Osteoblast (primary cell): ENCODE data around the gene KIF12. TPM values are rescaled to one million over a fixed set of nuclear protein-coding genes. Genes with fewer than 3 reads are reported as not detected.

Experiments
- DNase-seq: peaks from one replicate; pipeline ENCODE4 v3.0.0; 2011; ENCODE audit warnings: low spot score, mixed read lengths; ENCODE audit not compliant: insufficient read length; ENCODE audit errors: missing footprints
- H2AFZ ChIP-seq: 2 replicates; pipeline ENCODE4 v1.6.0; 2011; ENCODE audit warnings: mild to moderate bottlenecking, low read length
- H3K27ac ChIP-seq: 2 replicates; pipeline ENCODE4 v1.5.1; 2011; ENCODE audit warnings: mild to moderate bottlenecking, low read depth, low read length, moderate library complexity
- H3K27me3 ChIP-seq: 2 replicates; pipeline ENCODE4 v1.6.0; 2012; ENCODE audit warnings: mild to moderate bottlenecking, control low read depth, inconsistent platforms, low read length, moderate library complexity; ENCODE audit not compliant: insufficient read depth
- H3K36me3 ChIP-seq: 2 replicates; pipeline ENCODE4 v1.5.1; 2011; ENCODE audit warnings: mild to moderate bottlenecking, low read length, control low read depth, moderate library complexity; ENCODE audit not compliant: insufficient read depth
- H3K4me1 ChIP-seq: 2 replicates; pipeline ENCODE4 v1.5.1; 2011; ENCODE audit warnings: mild to moderate bottlenecking, low read length, control low read depth, moderate library complexity; ENCODE audit not compliant: insufficient read depth
- H3K4me2 ChIP-seq: 2 replicates; pipeline ENCODE4 v1.6.0; 2011; ENCODE audit warnings: mild to moderate bottlenecking, low read length; ENCODE audit not compliant: insufficient read depth
- H3K4me3 ChIP-seq: fragments of 200-600 bp; sonication (generic); 3 replicates; pipeline ENCODE4 v1.5.1; 2012; ENCODE audit warnings: mild to moderate bottlenecking, low read length, inconsistent platforms; ENCODE audit not compliant: insufficient read depth
- H3K79me2 ChIP-seq: 2 replicates; pipeline ENCODE4 v1.6.0; 2012; ENCODE audit warnings: mild to moderate bottlenecking, low read length, control low read depth, inconsistent platforms; ENCODE audit not compliant: insufficient read depth
- H3K9me3 ChIP-seq: 2 replicates; pipeline ENCODE4 v1.5.1; 2011; ENCODE audit warnings: low read depth, low read length, control low read depth
- H4K20me1 ChIP-seq: 2 replicates; pipeline ENCODE4 v1.6.0; 2012; ENCODE audit warnings: mild to moderate bottlenecking, low read length, control low read depth; ENCODE audit not compliant: insufficient read depth
- total RNA-seq: library from RNA; depleted of rRNA; stranded (reverse); fragments of >200 nt; gene quantifications from 2 replicates; pipeline ENCODE4 v1.2.3, GENCODE V29; 2012
- TF ChIP-seq, protein P1 (sequence below): IDR thresholded peaks from 2 replicates; pipeline ENCODE4 v1.5.1; 2011; ENCODE audit warnings: mild to moderate bottlenecking, low read depth, low read length, moderate library complexity; ENCODE audit errors: extremely low read depth

The KIF12 gene
- total RNA-seq, 1 donor: not detected

DNA sequence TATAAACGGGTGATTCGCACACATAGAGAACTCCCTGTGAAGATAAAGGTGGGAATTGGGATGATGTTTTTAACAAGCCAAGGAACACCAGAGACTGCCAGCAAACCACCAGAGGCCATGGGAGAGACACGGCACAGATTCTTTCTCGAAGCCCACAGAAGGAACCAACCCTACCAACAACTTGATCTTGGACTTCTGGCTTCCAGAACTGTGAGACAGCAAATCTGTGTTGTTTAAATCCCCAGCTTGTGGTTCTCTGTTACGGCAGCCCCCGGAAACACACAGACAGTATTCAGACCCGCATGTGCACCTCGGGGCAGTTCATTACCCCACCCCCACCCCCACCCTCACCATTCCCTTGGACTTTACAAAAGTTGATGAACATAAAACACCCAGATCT is 33.8 kb downstream of the KIF12 start:
- Histone ChIP-seq H3K9me3 (no peaks in the 10 kb centered on the region), H3K4me1 (no peaks in the 10 kb centered on the region), H3K27ac (no peak overlapping the region), H3K36me3 (no peaks in the 10 kb centered on the region), H3K27me3 (peaks cover 22% of the 10 kb centered on the region), H3K4me2 (no peak overlapping the region), H3K4me3 (no peak overlapping the region), H3K79me2 (no peaks in the 10 kb centered on the region), H2AFZ (no peak overlapping the region), H4K20me1 (no peaks in the 10 kb centered on the region)
- TF ChIP-seq, protein P1, sequence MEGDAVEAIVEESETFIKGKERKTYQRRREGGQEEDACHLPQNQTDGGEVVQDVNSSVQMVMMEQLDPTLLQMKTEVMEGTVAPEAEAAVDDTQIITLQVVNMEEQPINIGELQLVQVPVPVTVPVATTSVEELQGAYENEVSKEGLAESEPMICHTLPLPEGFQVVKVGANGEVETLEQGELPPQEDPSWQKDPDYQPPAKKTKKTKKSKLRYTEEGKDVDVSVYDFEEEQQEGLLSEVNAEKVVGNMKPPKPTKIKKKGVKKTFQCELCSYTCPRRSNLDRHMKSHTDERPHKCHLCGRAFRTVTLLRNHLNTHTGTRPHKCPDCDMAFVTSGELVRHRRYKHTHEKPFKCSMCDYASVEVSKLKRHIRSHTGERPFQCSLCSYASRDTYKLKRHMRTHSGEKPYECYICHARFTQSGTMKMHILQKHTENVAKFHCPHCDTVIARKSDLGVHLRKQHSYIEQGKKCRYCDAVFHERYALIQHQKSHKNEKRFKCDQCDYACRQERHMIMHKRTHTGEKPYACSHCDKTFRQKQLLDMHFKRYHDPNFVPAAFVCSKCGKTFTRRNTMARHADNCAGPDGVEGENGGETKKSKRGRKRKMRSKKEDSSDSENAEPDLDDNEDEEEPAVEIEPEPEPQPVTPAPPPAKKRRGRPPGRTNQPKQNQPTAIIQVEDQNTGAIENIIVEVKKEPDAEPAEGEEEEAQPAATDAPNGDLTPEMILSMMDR: no peak
- DNase-seq: no peak

- H3K4me2 ChIP-seq: no peak overlapping the region
- peaks cover 18% of the 10 kb centered on the region for H3K27me3 ChIP-seq
- TF ChIP-seq, protein P1: no peak
- H4K20me1 ChIP-seq: no peaks in the 10 kb centered on the region
- no peaks in the 10 kb centered on the region for H3K9me3 ChIP-seq
- no peak overlapping the region for H2AFZ ChIP-seq
- DNase-seq: peak; percentile 10
- no peaks in the 10 kb centered on the region for H3K36me3 ChIP-seq
- no peak overlapping the region for H3K4me3 ChIP-seq
- no peaks in the 10 kb centered on the region for H3K79me2 ChIP-seq
- H3K4me1 ChIP-seq: peaks cover 6% of the 10 kb centered on the region
- H3K27ac ChIP-seq: no peak overlapping the region
These were observed 37.1 kb downstream of the KIF12 start for GRCh38 chr9:114061830-114062474.

DNA sequence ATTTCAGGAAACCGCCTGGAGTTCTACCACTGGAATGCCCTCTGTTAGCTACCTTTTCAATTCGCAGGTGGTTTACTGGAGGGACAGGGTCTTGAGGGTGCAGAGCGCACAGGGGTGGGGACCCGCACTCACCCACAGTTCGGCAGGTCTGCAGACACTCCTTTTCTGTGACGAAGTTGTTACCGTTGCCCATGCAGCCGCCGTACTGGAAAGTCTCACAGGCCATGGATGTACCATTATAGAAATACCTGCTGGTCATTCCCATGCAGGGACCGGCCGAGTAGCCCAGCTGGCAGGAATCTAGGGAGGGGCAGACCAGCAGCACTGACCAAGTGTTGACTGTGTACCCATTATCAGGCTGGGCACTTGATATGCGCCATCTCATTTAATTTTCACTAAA is 37.8 kb downstream of the KIF12 start:
- no peak overlapping the region for H2AFZ ChIP-seq
- H3K4me2 ChIP-seq: no peak overlapping the region
- TF ChIP-seq, protein P1: no peak
- peaks cover 6% of the 10 kb centered on the region for H3K4me1 ChIP-seq
- peak; percentile 6 for DNase-seq
- no peaks in the 10 kb centered on the region for H3K36me3 ChIP-seq
- peaks cover 18% of the 10 kb centered on the region for H3K27me3 ChIP-seq
- no peak overlapping the region for H3K27ac ChIP-seq
- no peaks in the 10 kb centered on the region for H3K79me2 ChIP-seq
- H3K4me3 ChIP-seq: no peak overlapping the region
- no peaks in the 10 kb centered on the region for H3K9me3 ChIP-seq
- H4K20me1 ChIP-seq: no peaks in the 10 kb centered on the region

DNA sequence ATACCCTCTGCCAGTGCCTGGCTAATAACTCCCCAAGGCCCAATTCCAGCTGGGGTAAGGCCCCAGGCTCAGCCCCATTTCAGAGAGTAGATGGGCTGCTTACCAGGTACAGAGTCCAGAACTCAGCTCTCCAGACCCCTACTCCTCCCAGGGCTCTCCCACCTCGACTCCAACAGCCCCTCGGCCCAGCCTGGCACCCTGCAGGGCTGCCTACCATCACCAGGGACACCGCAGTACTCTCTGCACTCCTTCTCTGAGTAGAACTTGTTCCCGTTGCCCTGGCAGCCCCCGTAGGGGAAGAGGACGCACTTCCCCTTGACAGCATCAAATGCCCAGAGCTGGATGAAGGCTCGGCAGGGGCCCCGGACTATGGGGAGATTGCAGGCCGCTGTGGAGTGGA is 38.4 kb downstream of the KIF12 start:
- H4K20me1 ChIP-seq: no peaks in the 10 kb centered on the region
- H3K79me2 ChIP-seq: no peaks in the 10 kb centered on the region
- peak; percentile 59 for DNase-seq
- no peak overlapping the region for H2AFZ ChIP-seq
- no peak overlapping the region for H3K4me2 ChIP-seq
- no peak overlapping the region for H3K4me3 ChIP-seq
- H3K27ac ChIP-seq: no peak overlapping the region
- TF ChIP-seq, protein P1: no peak
- H3K27me3 ChIP-seq: peaks cover 14% of the 10 kb centered on the region
- H3K9me3 ChIP-seq: no peaks in the 10 kb centered on the region
- H3K36me3 ChIP-seq: no peaks in the 10 kb centered on the region
- peaks cover 6% of the 10 kb centered on the region for H3K4me1 ChIP-seq
